GM19240 (cell line): Measurements from ENCODE around the gene SEMA5A.

ENCODE experiments used
- DNase-seq: peaks from one replicate; pipeline ENCODE4 v3.0.0; 2011; ENCODE audit warnings: low spot score; ENCODE audit not compliant: insufficient read length

The SEMA5A gene

GRCh38 chr5:9174446-9174845, 371.4 kb downstream of the SEMA5A start:
- DNase-seq = no peak

- no peak for DNase-seq
Measured at GRCh38 chr5:9173281-9174048, 372.4 kb downstream of the SEMA5A start.

GRCh38 chr5:9170026-9170425, 375.8 kb downstream of the SEMA5A start:
- no peak for DNase-seq

GRCh38 chr5:9169557-9169902, 376.3 kb downstream of the SEMA5A start:
- no peak for DNase-seq

GRCh38 chr5:9168791-9169556, 376.9 kb downstream of the SEMA5A start:
- DNase-seq = no peak

GRCh38 chr5:9166202-9167112, 379.4 kb downstream of the SEMA5A start:
- no peak for DNase-seq

- DNase-seq = no peak
Measured at GRCh38 chr5:9165546-9165945, 380.3 kb downstream of the SEMA5A start.

- no peak for DNase-seq
Measured at GRCh38 chr5:9160747-9161146, 385.1 kb downstream of the SEMA5A start.

GRCh38 chr5:9157811-9158210, 388.1 kb downstream of the SEMA5A start:
- no peak for DNase-seq

GRCh38 chr5:9157020-9157419, 388.9 kb downstream of the SEMA5A start:
- no peak for DNase-seq

- no peak for DNase-seq
Measured at GRCh38 chr5:9156282-9156681, 389.6 kb downstream of the SEMA5A start.

GRCh38 chr5:9151684-9152427, 394.0 kb downstream of the SEMA5A start:
- no peak for DNase-seq

GRCh38 chr5:9149988-9150387, 395.9 kb downstream of the SEMA5A start:
- no peak for DNase-seq

GRCh38 chr5:9148242-9148641, 397.6 kb downstream of the SEMA5A start:
- DNase-seq = no peak

- DNase-seq = no peak
Measured at GRCh38 chr5:9140711-9141110, 405.2 kb downstream of the SEMA5A start.

GRCh38 chr5:9140202-9140601, 405.7 kb downstream of the SEMA5A start:
- no peak for DNase-seq

GRCh38 chr5:9139344-9139743, 406.5 kb downstream of the SEMA5A start:
- DNase-seq = no peak

- no peak for DNase-seq
Measured at GRCh38 chr5:9128136-9128535, 417.7 kb downstream of the SEMA5A start.

GRCh38 chr5:9126490-9126889, 419.4 kb downstream of the SEMA5A start:
- no peak for DNase-seq

- DNase-seq = peak; percentile 4
Measured at GRCh38 chr5:9125852-9126251, 420.0 kb downstream of the SEMA5A start.

GRCh38 chr5:9124838-9125237, 421.0 kb downstream of the SEMA5A start:
- no peak for DNase-seq
